Measurements from ENCODE around the gene COL19A1.

COL19A1 gene

GRCh38 chr6:70219943-70220613, 353.7 kb downstream of the COL19A1 start:
- DNase-seq (ENCODE audit: low spot score) = no peak
- no peak for FAIRE-seq

GRCh38 chr6:70221025-70221714, 354.8 kb downstream of the COL19A1 start:
- DNase-seq (ENCODE audit: low spot score) (peak; percentile 21), FAIRE-seq (peak; percentile 69)

GRCh38 chr6:70221715-70222438, 355.5 kb downstream of the COL19A1 start:
- FAIRE-seq (no peak), DNase-seq (ENCODE audit: low spot score) (no peak)

GRCh38 chr6:70222439-70222749, 356.0 kb downstream of the COL19A1 start:
- FAIRE-seq = no peak
- DNase-seq (ENCODE audit: low spot score) = no peak

- DNase-seq (ENCODE audit: low spot score) = no peak
- FAIRE-seq = no peak
Measured at GRCh38 chr6:70225055-70225454, 358.7 kb downstream of the COL19A1 start.

- FAIRE-seq = no peak
- no peak for DNase-seq (ENCODE audit: low spot score)
Measured at GRCh38 chr6:70231311-70231710, 365.0 kb downstream of the COL19A1 start.

GRCh38 chr6:70234561-70235236, 368.3 kb downstream of the COL19A1 start:
- no peak for FAIRE-seq
- DNase-seq (ENCODE audit: low spot score) = no peak

GRCh38 chr6:70236343-70236742, 370.0 kb downstream of the COL19A1 start:
- DNase-seq (ENCODE audit: low spot score) (no peak), FAIRE-seq (no peak)

GRCh38 chr6:70241031-70241430, 374.7 kb downstream of the COL19A1 start:
- FAIRE-seq (no peak), DNase-seq (ENCODE audit: low spot score) (no peak)

- FAIRE-seq (no peak), DNase-seq (ENCODE audit: low spot score) (no peak)
Measured at GRCh38 chr6:70241991-70242420, 375.6 kb downstream of the COL19A1 start.

GRCh38 chr6:70246118-70246517, 379.8 kb downstream of the COL19A1 start:
- FAIRE-seq = no peak
- DNase-seq (ENCODE audit: low spot score) = no peak

GRCh38 chr6:70252604-70253003, 386.2 kb downstream of the COL19A1 start:
- no peak for DNase-seq (ENCODE audit: low spot score)
- FAIRE-seq = no peak

- FAIRE-seq (no peak), DNase-seq (ENCODE audit: low spot score) (no peak)
Measured at GRCh38 chr6:70253923-70254322, 387.6 kb downstream of the COL19A1 start.

GRCh38 chr6:70254784-70255183, 388.4 kb downstream of the COL19A1 start:
- DNase-seq (ENCODE audit: low spot score) = no peak
- FAIRE-seq = no peak

- no peak for FAIRE-seq
- DNase-seq (ENCODE audit: low spot score) = no peak
Measured at GRCh38 chr6:70257768-70258273, 391.5 kb downstream of the COL19A1 start.

- DNase-seq (ENCODE audit: low spot score) = no peak
- no peak for FAIRE-seq
Measured at GRCh38 chr6:70258483-70258882, 392.1 kb downstream of the COL19A1 start.

Measured in RCC 7860 (cell line).